ENCODE results near the gene SLX9.
A peak's percentile ranks its signal among the peaks of the same experiment; 100 is the strongest.

Gene SLX9

GRCh38 chr21:44939532-44940115 lies at the start of gene SLX9:
Gene SLX9, plus strand, starts transcription at chr21:44940029. Its CDS starts 29 bp downstream, at chr21:44940058.
- DNase-seq: peak; percentile 93

GRCh38 chr21:44890338-44890931 lies 49.4 kb upstream of the SLX9 start:
- DNase-seq: no peak

- DNase-seq: no peak
Observed at GRCh38 chr21:44890961-44891541, 48.8 kb upstream of the SLX9 start.

GRCh38 chr21:44891631-44892031 lies 48.2 kb upstream of the SLX9 start:
- DNase-seq: no peak

- DNase-seq: peak; percentile 42
Observed at GRCh38 chr21:44892095-44892494, 47.7 kb upstream of the SLX9 start.

- DNase-seq: peak; percentile 72
Observed at GRCh38 chr21:44892536-44893277, 47.1 kb upstream of the SLX9 start.

- DNase-seq: no peak
Observed at GRCh38 chr21:44893278-44893556, 46.6 kb upstream of the SLX9 start.

GRCh38 chr21:44893948-44894656 lies 45.7 kb upstream of the SLX9 start:
- no peak for DNase-seq

- DNase-seq: no peak
Observed at GRCh38 chr21:44894687-44895302, 45.0 kb upstream of the SLX9 start.

- DNase-seq: no peak
Observed at GRCh38 chr21:44895859-44896258, 44.0 kb upstream of the SLX9 start.

- no peak for DNase-seq
Observed at GRCh38 chr21:44896561-44897286, 43.1 kb upstream of the SLX9 start.

- DNase-seq: no peak
Observed at GRCh38 chr21:44897326-44898010, 42.4 kb upstream of the SLX9 start.

GRCh38 chr21:44898011-44898488 lies 41.8 kb upstream of the SLX9 start:
- no peak for DNase-seq

GRCh38 chr21:44898851-44899767 lies 40.7 kb upstream of the SLX9 start:
- DNase-seq: no peak

- DNase-seq: no peak
Observed at GRCh38 chr21:44899768-44900558, 39.9 kb upstream of the SLX9 start.

GRCh38 chr21:44900559-44901251 lies 39.1 kb upstream of the SLX9 start:
- no peak for DNase-seq

GRCh38 chr21:44901391-44902074 lies 38.3 kb upstream of the SLX9 start:
- DNase-seq: no peak

All from eye (tissue), 1 donor.